PC-3 (cell line): ENCODE results near the gene GALNT13. TPM values are rescaled to one million over a fixed set of nuclear protein-coding genes. Genes with fewer than 3 reads are reported as not detected.

Experiments used
- ATAC-seq: fragments of 200-7000 bp; cut with Tn5 transposase; 2 replicates; pipeline ENCODE4 v1.9.1; 2020; ENCODE audit warnings: mild to moderate bottlenecking, moderate library complexity
- BruUV-seq: library from RNA; stranded (reverse); fragments of 400-500 nt; replicated peaks from 2 replicates; lab custom pipeline; 2021; lab: Mats Ljungman, UMichigan
- CTCF ChIA-PET: fragments of 300-600 bp; sonication (Branson Sonifier 250); formaldehyde crosslinking; loops from one replicate; lab custom pipeline; 2022; ENCODE audit warnings: antibody characterized with exemption; lab: Charles Lee
- POLR2A ChIA-PET: fragments of 300-600 bp; sonication (Branson Sonifier 250); formaldehyde crosslinking; loops from one replicate; lab custom pipeline; 2022; ENCODE audit warnings: antibody characterized with exemption; ENCODE audit not compliant: unreplicated experiment; lab: Charles Lee
- DNase-seq: peaks from one replicate; pipeline ENCODE4 v3.0.0-alpha.2; 2015
- H2AFZ ChIP-seq: fragments of 300-600 bp; sonication (generic); 2 replicates; pipeline ENCODE4 v1.6.0; 2016; ENCODE audit warnings: antibody characterized with exemption, low read length
- H3F3A ChIP-seq: fragments of 300-600 bp; sonication (generic); one replicate; pipeline ENCODE4 v1.6.0; 2017; ENCODE audit warnings: antibody characterized with exemption, low read length, control low read depth, mild to moderate bottlenecking; ENCODE audit not compliant: unreplicated experiment
- H3K27ac ChIP-seq: fragments of 300-600 bp; sonication (generic); 2 replicates; pipeline ENCODE4 v1.5.1; 2016; ENCODE audit warnings: mild to moderate bottlenecking, low read length
- H3K27me3 ChIP-seq: fragments of 300-600 bp; sonication (generic); 2 replicates; pipeline ENCODE4 v1.6.1; 2016; ENCODE audit warnings: low read length, mixed read lengths
- H3K36me3 ChIP-seq: fragments of 300-600 bp; sonication (generic); 2 replicates; pipeline ENCODE4 v1.6.1; 2016; ENCODE audit warnings: low read depth, mixed run types, low read length, mixed read lengths
- H3K4me1 ChIP-seq: fragments of 300-600 bp; sonication (generic); 2 replicates; pipeline ENCODE4 v1.5.1; 2016; ENCODE audit warnings: low read length; ENCODE audit not compliant: insufficient read depth
- H3K4me2 ChIP-seq: fragments of 300-600 bp; sonication (generic); 2 replicates; pipeline ENCODE4 v1.6.0; 2016; ENCODE audit warnings: low read length
- H3K4me3 ChIP-seq: fragments of 300-600 bp; sonication (generic); 2 replicates; pipeline ENCODE4 v1.5.1; 2016; ENCODE audit warnings: mild to moderate bottlenecking, low read length, mixed read lengths
- H3K79me2 ChIP-seq: fragments of 300-600 bp; sonication (generic); 2 replicates; pipeline ENCODE4 v1.6.1; 2017; ENCODE audit warnings: low read length, mixed read lengths
- H3K9ac ChIP-seq: fragments of 300-600 bp; sonication (generic); 2 replicates; pipeline ENCODE4 v1.6.0; 2016; ENCODE audit warnings: mild to moderate bottlenecking, low read length
- H3K9me2 ChIP-seq: fragments of 300-600 bp; sonication (generic); replicated peaks from 2 replicates; pipeline ENCODE4 v1.6.1; 2016; ENCODE audit warnings: mixed run types, low read length, mixed read lengths
- H3K9me3 ChIP-seq: fragments of 300-600 bp; sonication (generic); 2 replicates; pipeline ENCODE4 v1.6.1; 2016; ENCODE audit warnings: low read length, mixed read lengths
- H4K20me1 ChIP-seq: fragments of 300-600 bp; sonication (generic); 2 replicates; pipeline ENCODE4 v1.6.1; 2016; ENCODE audit warnings: low read length, mixed read lengths
- EZH2 ChIP-seq: fragments of 300-600 bp; sonication (generic); IDR thresholded peaks from one replicate; pipeline ENCODE4 v1.6.1; 2017; ENCODE audit warnings: antibody characterized with exemption, mild to moderate bottlenecking, low read length; ENCODE audit not compliant: unreplicated experiment
- EZH2phosphoT487 ChIP-seq: fragments of 300-600 bp; sonication (generic); IDR thresholded peaks from 2 replicates; pipeline ENCODE4 v1.6.1; 2018; ENCODE audit warnings: mild to moderate bottlenecking, antibody characterized with exemption, low read length, borderline replicate concordance
- intact Hi-C: fragments of 100-400 bp; cut with micrococcal nuclease; formaldehyde crosslinking; loops from 2 replicates; pipeline ENCODE4 v1.9.0; 2023
- total RNA-seq: library from RNA; depleted of rRNA; stranded (reverse); fragments of >200 nt; gene quantifications from 2 replicates; pipeline ENCODE4 v1.2.3, GENCODE V29; 2014
- TF ChIP-seq, protein P1 (sequence below): fragments of 300-600 bp; sonication (generic); conservative IDR thresholded peaks from 2 replicates; pipeline ENCODE4 v1.5.1; 2017; ENCODE audit warnings: antibody characterized with exemption, low read depth, mild to moderate bottlenecking, low read length

The GALNT13 gene
- total RNA-seq, 1 experiment from 2014 or later: 2.0 TPM

GRCh38 chr2:154193246-154193645 is 321.5 kb downstream of the GALNT13 start:
- H3K9me3 ChIP-seq: no peaks in the 10 kb centered on the region
- no peak overlapping the region for H2AFZ ChIP-seq
- no peaks in the 10 kb centered on the region for H3K9me2 ChIP-seq
- ChIA-PET POLR2A (no interaction called here), CTCF (no interaction called here)
- no peaks in the 10 kb centered on the region for H4K20me1 ChIP-seq
- H3K27ac ChIP-seq: no peak overlapping the region
- H3K4me3 ChIP-seq: no peak overlapping the region
- H3F3A ChIP-seq: no peaks in the 10 kb centered on the region
- intact Hi-C loops: no loop called here
- DNase-seq (no peak), ATAC-seq (no peak)
- H3K4me2 ChIP-seq: no peak overlapping the region
- H3K9ac ChIP-seq: no peak overlapping the region
- TF ChIP-seq, protein P1, sequence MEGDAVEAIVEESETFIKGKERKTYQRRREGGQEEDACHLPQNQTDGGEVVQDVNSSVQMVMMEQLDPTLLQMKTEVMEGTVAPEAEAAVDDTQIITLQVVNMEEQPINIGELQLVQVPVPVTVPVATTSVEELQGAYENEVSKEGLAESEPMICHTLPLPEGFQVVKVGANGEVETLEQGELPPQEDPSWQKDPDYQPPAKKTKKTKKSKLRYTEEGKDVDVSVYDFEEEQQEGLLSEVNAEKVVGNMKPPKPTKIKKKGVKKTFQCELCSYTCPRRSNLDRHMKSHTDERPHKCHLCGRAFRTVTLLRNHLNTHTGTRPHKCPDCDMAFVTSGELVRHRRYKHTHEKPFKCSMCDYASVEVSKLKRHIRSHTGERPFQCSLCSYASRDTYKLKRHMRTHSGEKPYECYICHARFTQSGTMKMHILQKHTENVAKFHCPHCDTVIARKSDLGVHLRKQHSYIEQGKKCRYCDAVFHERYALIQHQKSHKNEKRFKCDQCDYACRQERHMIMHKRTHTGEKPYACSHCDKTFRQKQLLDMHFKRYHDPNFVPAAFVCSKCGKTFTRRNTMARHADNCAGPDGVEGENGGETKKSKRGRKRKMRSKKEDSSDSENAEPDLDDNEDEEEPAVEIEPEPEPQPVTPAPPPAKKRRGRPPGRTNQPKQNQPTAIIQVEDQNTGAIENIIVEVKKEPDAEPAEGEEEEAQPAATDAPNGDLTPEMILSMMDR: no peak
- no peak for TF ChIP-seq EZH2
- no peak for TF ChIP-seq EZH2phosphoT487
- BruUV-seq: no TSS peak
- H3K27me3 ChIP-seq: no peaks in the 10 kb centered on the region
- no peaks in the 10 kb centered on the region for H3K4me1 ChIP-seq
- no peaks in the 10 kb centered on the region for H3K36me3 ChIP-seq
- no peaks in the 10 kb centered on the region for H3K79me2 ChIP-seq

- H3K4me3 ChIP-seq: no peak overlapping the region
- H3K9me3 ChIP-seq: no peaks in the 10 kb centered on the region
- H3K9me2 ChIP-seq: no peaks in the 10 kb centered on the region
- H4K20me1 ChIP-seq: no peaks in the 10 kb centered on the region
- peak overlapping the region; percentile 52 for H3K27ac ChIP-seq
- TF ChIP-seq EZH2phosphoT487: no peak
- no peak for TF ChIP-seq EZH2
- TF ChIP-seq, protein P1: no peak
- H3K79me2 ChIP-seq: no peaks in the 10 kb centered on the region
- ChIA-PET CTCF (no interaction called here), POLR2A (interaction anchor here (0.6 kb wide), 1 partner anchor 783 kb away, joined by 3 read pairs; no protein-coding TSS in a partner anchor)
- no peaks in the 10 kb centered on the region for H3F3A ChIP-seq
- peak overlapping the region; percentile 12; the same call in 1 of the 2 replicates for H3K4me2 ChIP-seq
- H2AFZ ChIP-seq: no peak overlapping the region
- intact Hi-C loops: loop anchor here (5.0 kb wide), 1 partner anchor 323 kb away; the partner anchor contains the start of gene GALNT13
- peak; percentile 6 for DNase-seq
- BruUV-seq: no TSS peak
- no peaks in the 10 kb centered on the region for H3K27me3 ChIP-seq
- peak; percentile 81 for ATAC-seq
- no peaks in the 10 kb centered on the region for H3K36me3 ChIP-seq
- H3K4me1 ChIP-seq: no peaks in the 10 kb centered on the region
- no peak overlapping the region for H3K9ac ChIP-seq
Observed at GRCh38 chr2:154194909-154195643, 323.4 kb downstream of the GALNT13 start.

GRCh38 chr2:154195644-154196195 is 324.0 kb downstream of the GALNT13 start:
- H4K20me1 ChIP-seq: no peaks in the 10 kb centered on the region
- ChIA-PET POLR2A (interaction anchor here (0.6 kb wide), 1 partner anchor 783 kb away, joined by 3 read pairs; no protein-coding TSS in a partner anchor), CTCF (no interaction called here)
- no peak for TF ChIP-seq EZH2
- TF ChIP-seq, protein P1: no peak
- TF ChIP-seq EZH2phosphoT487: no peak
- no peaks in the 10 kb centered on the region for H3K9me3 ChIP-seq
- H3K4me2 ChIP-seq: no peak overlapping the region; the same call in 1 of the 2 replicates
- no peaks in the 10 kb centered on the region for H3K36me3 ChIP-seq
- no peaks in the 10 kb centered on the region for H3K27me3 ChIP-seq
- H3K4me3 ChIP-seq: no peak overlapping the region
- no peaks in the 10 kb centered on the region for H3K9me2 ChIP-seq
- H2AFZ ChIP-seq: no peak overlapping the region
- no peaks in the 10 kb centered on the region for H3K4me1 ChIP-seq
- ATAC-seq (peak; percentile 57), DNase-seq (peak; percentile 12)
- no peak overlapping the region for H3K9ac ChIP-seq
- BruUV-seq: no TSS peak
- no peaks in the 10 kb centered on the region for H3K79me2 ChIP-seq
- H3K27ac ChIP-seq: peak overlapping the region; percentile 52
- no peaks in the 10 kb centered on the region for H3F3A ChIP-seq
- intact Hi-C loops: loop anchor here (5.0 kb wide), 1 partner anchor 323 kb away; the partner anchor contains the start of gene GALNT13
